ENCODE data around the gene OR10J1.

- TF ChIP-seq, protein P1, sequence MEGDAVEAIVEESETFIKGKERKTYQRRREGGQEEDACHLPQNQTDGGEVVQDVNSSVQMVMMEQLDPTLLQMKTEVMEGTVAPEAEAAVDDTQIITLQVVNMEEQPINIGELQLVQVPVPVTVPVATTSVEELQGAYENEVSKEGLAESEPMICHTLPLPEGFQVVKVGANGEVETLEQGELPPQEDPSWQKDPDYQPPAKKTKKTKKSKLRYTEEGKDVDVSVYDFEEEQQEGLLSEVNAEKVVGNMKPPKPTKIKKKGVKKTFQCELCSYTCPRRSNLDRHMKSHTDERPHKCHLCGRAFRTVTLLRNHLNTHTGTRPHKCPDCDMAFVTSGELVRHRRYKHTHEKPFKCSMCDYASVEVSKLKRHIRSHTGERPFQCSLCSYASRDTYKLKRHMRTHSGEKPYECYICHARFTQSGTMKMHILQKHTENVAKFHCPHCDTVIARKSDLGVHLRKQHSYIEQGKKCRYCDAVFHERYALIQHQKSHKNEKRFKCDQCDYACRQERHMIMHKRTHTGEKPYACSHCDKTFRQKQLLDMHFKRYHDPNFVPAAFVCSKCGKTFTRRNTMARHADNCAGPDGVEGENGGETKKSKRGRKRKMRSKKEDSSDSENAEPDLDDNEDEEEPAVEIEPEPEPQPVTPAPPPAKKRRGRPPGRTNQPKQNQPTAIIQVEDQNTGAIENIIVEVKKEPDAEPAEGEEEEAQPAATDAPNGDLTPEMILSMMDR (conservative IDR thresholded peaks at IDR 0.05; ENCODE audit: low read length): no peak
- no peak for TF ChIP-seq EZH2phosphoT487 (IDR thresholded peaks at IDR 0.05; ENCODE audit: borderline replicate concordance)
Measured at GRCh38 chr1:159430985-159431384, 8.5 kb upstream of the OR10J1 start.
